ENCODE results near the gene HCFC2.
"Not testable (repeated sequence)": the region's sequence is repeated elsewhere in the genome, so short reads cannot be mapped to it uniquely, and the experiment has no call there.

Gene HCFC2

GRCh38 chr12:104064031-104064841 is at the start of gene HCFC2:
Gene HCFC2, plus strand, starts transcription at chr12:104064531. Its CDS starts 30 bp downstream, at chr12:104064561.
- H3K36me3 ChIP-seq, result peaks cover 0 to 23% (median 8%) of the 10 kb centered on the region in 3 donors
- H3K27ac ChIP-seq, result peak within 1 kb of the TSS; percentile 88 to 89
- TF ChIP-seq, protein P1, sequence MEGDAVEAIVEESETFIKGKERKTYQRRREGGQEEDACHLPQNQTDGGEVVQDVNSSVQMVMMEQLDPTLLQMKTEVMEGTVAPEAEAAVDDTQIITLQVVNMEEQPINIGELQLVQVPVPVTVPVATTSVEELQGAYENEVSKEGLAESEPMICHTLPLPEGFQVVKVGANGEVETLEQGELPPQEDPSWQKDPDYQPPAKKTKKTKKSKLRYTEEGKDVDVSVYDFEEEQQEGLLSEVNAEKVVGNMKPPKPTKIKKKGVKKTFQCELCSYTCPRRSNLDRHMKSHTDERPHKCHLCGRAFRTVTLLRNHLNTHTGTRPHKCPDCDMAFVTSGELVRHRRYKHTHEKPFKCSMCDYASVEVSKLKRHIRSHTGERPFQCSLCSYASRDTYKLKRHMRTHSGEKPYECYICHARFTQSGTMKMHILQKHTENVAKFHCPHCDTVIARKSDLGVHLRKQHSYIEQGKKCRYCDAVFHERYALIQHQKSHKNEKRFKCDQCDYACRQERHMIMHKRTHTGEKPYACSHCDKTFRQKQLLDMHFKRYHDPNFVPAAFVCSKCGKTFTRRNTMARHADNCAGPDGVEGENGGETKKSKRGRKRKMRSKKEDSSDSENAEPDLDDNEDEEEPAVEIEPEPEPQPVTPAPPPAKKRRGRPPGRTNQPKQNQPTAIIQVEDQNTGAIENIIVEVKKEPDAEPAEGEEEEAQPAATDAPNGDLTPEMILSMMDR (IDR thresholded peaks at IDR 0.05), result no peak
- intact Hi-C loops (cut with DNase I; ENCODE audit: low total_unique reads), result loop anchor here (10.0 kb wide), 1 partner anchor 99 kb away; the partner anchor contains the start of gene TDG
- DNase-seq, result peak; percentile 90 to 95
- peak within 1 kb of the TSS; percentile 80 to 97 for H3K4me3 ChIP-seq
- H3K9me3 ChIP-seq, result no peaks in the 10 kb centered on the region
- no peaks in the 10 kb centered on the region for H3K27me3 ChIP-seq
- H3K4me1 ChIP-seq, result peaks cover 0 to 28% (median 18%) of the 10 kb centered on the region in 4 donors

GRCh38 chr12:104021862-104022261 is 42.5 kb upstream of the HCFC2 start:
- H3K9me3 ChIP-seq; H3K4me1 ChIP-seq; DNase-seq; intact Hi-C loops (cut with DNase I; ENCODE audit: low total_unique reads); H3K4me3 ChIP-seq; H3K27ac ChIP-seq; H3K27me3 ChIP-seq; H3K36me3 ChIP-seq: not testable (repeated sequence)

GRCh38 chr12:104022786-104023185 is 41.5 kb upstream of the HCFC2 start:
- peaks cover 0 to 6% (median 0%) of the 10 kb centered on the region in 4 donors for H3K4me1 ChIP-seq
- no peaks in the 10 kb centered on the region for H3K27me3 ChIP-seq
- DNase-seq, result no peak
- no peaks in the 10 kb centered on the region for H3K9me3 ChIP-seq
- no peak overlapping the region for H3K27ac ChIP-seq
- TF ChIP-seq, protein P1 (IDR thresholded peaks at IDR 0.05), result no peak
- no peaks in the 10 kb centered on the region for H3K36me3 ChIP-seq
- no peak overlapping the region for H3K4me3 ChIP-seq
- intact Hi-C loops (cut with DNase I; ENCODE audit: low total_unique reads), result no loop called here

GRCh38 chr12:104023710-104024109 is 40.6 kb upstream of the HCFC2 start:
- H3K9me3 ChIP-seq, result no peaks in the 10 kb centered on the region
- H3K27me3 ChIP-seq, result no peaks in the 10 kb centered on the region
- intact Hi-C loops (cut with DNase I; ENCODE audit: low total_unique reads), result no loop called here
- H3K4me1 ChIP-seq, result peaks cover 0 to 6% (median 0%) of the 10 kb centered on the region in 4 donors
- no peak overlapping the region for H3K27ac ChIP-seq
- H3K36me3 ChIP-seq, result no peaks in the 10 kb centered on the region
- TF ChIP-seq, protein P1 (IDR thresholded peaks at IDR 0.05), result no peak
- DNase-seq, result no peak
- H3K4me3 ChIP-seq, result no peak overlapping the region

DNA sequence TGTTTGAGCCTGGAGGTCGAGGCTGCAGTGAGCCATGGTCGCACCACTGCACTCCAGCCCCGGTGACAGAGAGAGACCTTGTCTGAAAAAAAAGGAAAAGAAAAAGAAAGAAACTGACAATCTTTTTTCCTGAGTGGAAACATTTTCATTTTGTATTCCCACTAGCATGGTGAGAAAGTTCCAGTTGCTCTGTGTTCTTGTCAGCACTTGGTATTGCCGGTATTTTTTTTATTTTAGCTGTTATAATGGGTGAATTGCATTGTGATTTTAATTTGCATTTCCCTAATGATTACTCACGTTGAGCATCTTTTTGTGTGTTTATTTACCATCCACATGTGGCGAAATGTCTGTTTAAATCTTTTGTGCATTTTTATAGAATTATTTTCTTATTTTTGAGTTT is 40.0 kb upstream of the HCFC2 start:
- TF ChIP-seq, protein P1 (IDR thresholded peaks at IDR 0.05), result no peak
- H3K27ac ChIP-seq, result no peak overlapping the region
- H3K36me3 ChIP-seq, result no peaks in the 10 kb centered on the region
- intact Hi-C loops (cut with DNase I; ENCODE audit: low total_unique reads), result no loop called here
- H3K27me3 ChIP-seq, result no peaks in the 10 kb centered on the region
- H3K4me1 ChIP-seq, result peaks cover 0 to 6% (median 0%) of the 10 kb centered on the region in 4 donors
- no peak for DNase-seq
- H3K4me3 ChIP-seq, result no peak overlapping the region
- no peaks in the 10 kb centered on the region for H3K9me3 ChIP-seq

DNA sequence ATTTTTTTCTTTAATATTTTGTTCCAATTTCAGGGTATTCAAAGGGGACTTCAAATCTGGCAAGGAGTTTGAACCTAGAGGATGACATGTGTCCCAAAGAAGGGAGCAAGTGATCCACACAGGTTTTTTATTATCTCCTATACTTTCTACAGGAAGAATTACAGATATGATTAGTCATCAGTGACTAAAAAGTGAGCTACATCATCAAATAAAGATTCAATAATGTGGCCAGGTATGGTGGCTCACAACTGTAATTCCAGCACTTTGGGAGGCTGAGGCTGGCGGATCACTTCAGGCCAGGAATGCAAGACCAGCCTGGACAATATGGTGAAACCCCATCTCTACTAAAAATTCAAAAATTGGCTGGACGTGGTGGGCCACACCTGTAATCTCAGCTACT is 38.6 kb upstream of the HCFC2 start:
- Histone ChIP-seq H3K4me1 (peaks cover 0 to 6% (median 0%) of the 10 kb centered on the region in 4 donors), H3K27me3 (no peaks in the 10 kb centered on the region), H3K27ac (no peak overlapping the region), H3K4me3 (no peak overlapping the region), H3K9me3 (no peaks in the 10 kb centered on the region), H3K36me3 (no peaks in the 10 kb centered on the region)
- DNase-seq, result no peak
- intact Hi-C loops (cut with DNase I; ENCODE audit: low total_unique reads), result no loop called here
- TF ChIP-seq, protein P1 (IDR thresholded peaks at IDR 0.05), result no peak
